GM18907 (cell line): ENCODE results near the gene CMIP.

Source experiments
- ATAC-seq: cut with Tn5 transposase; IDR thresholded peaks from one replicate; pipeline ENCODE4 v1.9.1; 2021; ENCODE audit warnings: mild to moderate bottlenecking, moderate library complexity; ENCODE audit not compliant: unreplicated experiment

CMIP gene

GRCh38 chr16:81629034-81629802 lies 184.6 kb downstream of the CMIP start:
- no peak for ATAC-seq

- no peak for ATAC-seq
These were observed 185.5 kb downstream of the CMIP start for GRCh38 chr16:81629896-81630634.

DNA sequence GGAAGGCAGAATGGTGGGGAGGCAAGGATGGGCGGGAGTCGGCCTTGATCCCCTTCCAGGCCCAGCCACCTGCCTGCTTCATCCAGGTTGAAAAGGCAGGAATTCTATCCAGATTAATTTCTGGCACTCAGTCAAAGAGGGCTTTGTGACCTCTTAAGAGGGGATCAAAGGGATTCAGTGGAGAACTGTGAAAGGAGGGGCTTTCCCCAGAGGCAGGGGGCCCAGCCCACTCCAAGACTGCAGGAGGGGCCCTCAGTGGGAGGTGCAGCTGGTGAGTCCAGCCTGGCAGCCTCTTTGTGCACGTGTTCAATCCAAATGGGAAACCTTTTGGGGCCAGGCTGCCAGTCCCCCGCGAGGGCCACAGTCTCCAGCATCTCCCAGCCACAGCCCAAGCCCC lies 186.0 kb downstream of the CMIP start:
- ATAC-seq = no peak

- ATAC-seq = no peak
These were observed 188.0 kb downstream of the CMIP start for GRCh38 chr16:81632392-81633146.

- ATAC-seq = no peak
These were observed 188.6 kb downstream of the CMIP start for GRCh38 chr16:81633147-81633619.

DNA sequence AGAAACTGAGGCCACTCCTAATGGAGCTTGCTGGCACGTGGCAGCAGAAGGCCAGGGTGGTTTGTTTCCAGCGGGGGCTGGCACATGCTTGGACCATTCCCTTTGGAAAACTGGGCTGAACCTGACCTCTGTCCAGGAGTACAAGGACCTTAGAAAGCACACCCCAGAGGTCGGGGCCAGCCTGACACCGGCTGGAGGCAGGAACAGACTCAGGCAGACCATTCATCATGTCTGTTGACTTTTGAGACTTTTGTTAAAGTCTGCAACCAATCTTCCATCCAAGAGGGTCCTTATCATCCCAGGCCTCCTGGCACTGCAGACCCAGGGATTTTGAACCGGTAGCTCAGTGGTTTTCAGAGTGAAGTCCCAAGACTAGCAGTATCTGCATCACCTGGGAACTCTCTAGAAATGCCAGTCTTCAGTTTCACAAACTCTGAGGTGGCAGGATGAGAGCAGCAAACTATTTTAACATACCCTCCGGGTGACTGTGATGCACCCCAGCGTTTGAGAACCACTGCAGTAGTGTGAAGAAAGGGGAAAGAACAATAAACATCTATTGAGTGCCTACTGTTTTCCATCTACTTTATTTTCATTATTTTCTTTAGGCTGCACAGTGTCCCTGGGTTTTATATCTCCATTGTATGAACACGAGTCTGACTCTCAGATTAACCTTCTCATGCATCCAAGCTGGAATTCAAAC lies 189.2 kb downstream of the CMIP start:
- no peak for ATAC-seq

DNA sequence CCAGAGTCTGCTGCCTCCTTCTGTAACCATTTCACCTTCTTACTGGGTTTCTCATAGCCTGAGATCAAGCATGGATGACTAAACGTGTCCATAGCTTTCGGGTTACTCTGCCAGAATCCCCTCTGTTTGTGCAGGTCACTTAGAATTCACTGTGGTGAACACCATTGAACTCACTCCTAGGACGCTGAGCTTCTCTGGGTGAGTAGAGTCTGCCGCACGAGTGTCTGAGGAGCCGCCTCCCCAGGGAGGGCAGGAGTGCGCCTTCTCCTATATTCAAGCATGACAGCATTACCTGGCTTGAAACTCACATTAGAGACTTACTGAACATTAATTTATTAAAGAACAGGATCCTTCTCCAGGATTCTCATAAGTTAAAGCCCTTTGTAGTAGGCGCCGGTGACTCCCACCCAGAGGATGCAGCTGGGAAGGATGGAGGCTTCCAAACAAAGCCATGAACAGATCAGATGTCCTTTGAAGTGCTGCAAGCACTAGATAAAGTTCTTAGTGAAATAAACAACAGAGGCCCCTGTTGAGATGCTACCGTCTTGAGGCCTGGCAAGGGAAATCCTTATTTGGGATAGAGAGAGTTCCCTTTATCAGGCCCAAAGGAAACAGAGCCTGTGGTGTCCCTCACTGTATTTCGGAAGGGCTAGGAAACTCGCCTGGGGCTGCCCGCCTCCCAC lies 189.9 kb downstream of the CMIP start:
- ATAC-seq = no peak

DNA sequence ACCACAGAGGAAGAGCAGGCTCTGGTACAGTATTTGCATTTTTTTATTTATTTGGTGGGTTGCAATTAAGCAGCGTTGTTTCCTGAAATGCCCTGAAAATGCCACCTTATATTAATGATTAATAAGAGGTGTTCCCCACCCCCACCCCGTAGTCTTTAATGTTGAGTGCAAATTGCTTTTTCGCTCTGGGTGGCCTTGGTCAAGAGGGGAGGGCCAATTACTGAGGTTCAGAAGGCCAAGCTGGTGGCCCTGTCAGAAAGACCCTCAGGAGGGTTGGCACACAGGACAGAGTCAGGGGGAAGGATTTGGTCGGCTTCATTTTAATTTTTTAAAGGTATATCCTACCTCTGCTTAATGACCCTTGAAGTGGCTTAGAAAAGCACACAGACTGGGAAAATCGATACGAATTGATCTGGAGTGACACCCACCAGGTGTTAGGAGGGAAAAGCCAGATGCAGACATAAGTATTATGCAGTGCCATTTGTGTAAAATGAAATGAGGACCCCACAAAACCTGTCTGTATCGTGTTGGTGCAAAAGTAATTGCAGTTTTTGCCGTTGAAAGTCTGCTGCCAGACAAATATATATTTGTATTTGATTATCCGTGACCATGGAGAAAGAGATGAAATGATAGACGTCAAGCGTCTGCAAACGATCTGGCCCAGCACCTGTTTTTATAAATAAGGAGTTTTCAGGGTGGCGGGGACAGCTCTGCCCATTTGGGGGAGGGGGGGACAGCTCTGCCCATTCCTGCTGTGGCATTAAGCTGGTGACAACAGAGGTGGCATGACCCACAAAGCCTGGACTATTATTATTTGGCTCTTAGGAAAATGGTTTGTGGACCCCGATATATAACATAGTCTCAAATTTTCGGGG lies 190.7 kb downstream of the CMIP start:
- no peak for ATAC-seq

DNA sequence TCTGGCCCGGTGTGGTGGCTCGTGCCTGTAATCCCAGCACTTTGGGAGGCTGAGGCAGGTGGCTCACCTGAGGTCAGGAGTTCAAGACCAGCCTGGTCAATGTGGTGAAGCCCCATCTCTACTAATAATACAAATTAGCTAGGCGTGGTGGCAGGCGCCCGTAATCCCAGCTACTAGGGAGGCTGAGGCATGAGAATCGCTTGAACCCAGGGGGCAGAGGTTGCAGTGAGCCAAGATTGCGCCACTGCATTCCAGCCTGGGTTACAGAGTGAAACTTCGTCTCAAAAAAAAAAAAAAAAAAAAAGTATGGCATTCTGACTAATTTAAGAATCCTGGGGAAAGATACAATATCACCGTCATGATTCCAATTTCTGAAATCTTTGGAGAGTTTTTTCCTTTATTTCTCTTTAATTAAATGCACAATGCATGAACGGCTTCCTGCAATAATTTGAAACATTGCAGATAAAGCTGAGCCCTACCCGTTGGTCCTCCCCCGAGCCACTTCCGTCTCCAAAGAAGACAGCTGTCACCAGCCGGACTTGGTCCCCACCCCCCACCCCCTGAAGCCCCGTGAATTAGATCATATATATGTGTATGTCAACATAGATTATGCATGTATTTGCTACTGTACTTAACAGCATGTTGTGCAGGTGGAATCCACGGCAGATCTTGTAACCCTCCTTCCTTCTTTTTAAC lies 191.8 kb downstream of the CMIP start:
- no peak for ATAC-seq

- no peak for ATAC-seq
These were observed 193.0 kb downstream of the CMIP start for GRCh38 chr16:81637336-81638235.

GRCh38 chr16:81638286-81638945 lies 193.8 kb downstream of the CMIP start:
- no peak for ATAC-seq

GRCh38 chr16:81639348-81639747 lies 194.7 kb downstream of the CMIP start:
- ATAC-seq = no peak

DNA sequence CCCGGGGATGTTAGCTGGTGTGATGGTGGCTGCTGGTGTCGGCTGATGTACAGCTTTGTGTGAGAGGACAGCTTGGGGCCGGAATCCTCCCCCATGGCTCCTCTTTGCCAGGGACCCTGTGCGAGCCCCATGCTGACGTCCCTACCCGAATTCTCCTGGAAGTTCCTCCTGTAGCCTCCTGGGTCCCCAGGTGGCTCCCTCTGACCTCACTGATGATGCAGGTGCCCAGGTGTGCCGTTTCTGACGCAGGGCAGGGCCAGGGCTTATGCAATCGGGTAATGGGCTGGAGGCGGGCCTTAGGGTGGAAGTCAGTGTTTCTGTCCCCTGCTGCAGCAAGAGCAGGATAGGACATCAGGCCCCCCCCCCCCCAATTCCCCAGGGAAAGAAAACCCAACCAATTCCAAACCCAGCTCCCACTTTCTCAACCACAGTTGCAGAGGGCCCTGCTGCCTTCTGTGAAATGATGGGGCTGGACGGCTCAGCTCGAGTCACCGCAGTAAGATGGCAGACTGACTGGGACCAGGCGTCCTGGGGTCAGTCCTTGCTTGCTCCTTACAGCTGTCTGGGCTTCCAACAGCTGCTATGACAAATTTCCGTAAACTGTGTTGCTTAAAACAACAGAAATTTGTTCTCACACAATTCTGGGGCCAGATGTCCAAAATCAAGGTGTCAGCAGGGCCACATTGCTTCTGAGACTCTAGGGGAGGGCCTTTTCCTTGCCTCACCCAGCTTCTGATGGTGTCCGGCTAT lies 195.5 kb downstream of the CMIP start:
- no peak for ATAC-seq

DNA sequence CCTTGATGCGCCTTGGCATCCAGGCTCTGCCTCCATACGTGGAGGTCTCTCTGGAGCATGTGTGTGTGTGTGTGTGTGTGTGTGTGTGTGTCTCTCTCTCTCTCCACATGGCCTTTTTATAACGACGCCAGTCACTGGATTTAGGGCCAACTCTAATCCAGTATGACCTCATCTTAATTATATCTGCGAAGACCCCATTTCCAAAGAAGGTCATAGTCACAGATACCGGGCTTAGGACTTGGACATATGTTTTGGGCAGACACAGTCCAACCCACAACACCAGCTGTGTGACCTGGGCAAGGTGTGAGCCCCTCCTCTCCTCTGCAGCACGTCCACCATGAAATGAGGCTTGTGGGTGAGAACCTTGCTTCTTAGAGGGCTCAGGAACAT lies 196.1 kb downstream of the CMIP start:
- ATAC-seq = no peak

DNA sequence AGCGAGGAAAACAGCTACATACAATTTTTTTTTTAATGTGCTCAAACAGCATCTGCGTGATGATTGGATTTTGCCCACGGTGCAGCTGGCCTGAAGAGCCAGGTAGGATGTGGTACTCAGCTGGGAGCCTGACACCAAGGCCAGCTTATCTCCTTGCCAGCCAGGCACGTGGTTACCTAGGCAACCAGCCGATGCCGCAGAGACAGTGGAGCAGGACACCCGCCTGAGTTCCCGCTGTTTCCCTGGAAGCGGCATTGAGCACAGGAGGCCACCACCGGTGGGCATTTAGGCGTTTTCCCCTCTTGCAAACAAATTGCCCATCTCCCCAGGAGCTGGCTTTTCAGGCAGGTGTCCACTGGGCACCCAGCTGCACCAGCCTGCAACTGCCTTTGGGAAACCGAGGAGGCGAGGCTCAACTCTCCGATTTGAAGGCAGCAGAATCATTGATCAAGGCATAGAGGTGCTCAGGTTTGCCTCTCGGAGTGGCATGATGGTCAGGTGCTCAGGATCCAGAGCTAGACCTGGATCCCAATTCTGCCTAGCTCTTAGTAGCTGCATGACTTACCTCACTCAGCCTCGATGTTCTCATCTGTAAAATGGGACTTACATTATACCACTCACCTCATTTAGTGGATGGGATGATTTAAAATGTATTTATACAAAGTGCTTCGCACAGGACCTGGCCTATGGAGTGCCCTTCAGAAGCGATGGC lies 196.9 kb downstream of the CMIP start:
- no peak for ATAC-seq

- no peak for ATAC-seq
These were observed 197.5 kb downstream of the CMIP start for GRCh38 chr16:81642107-81642436.
